Right lobe of liver (tissue), 4 donors: ENCODE measurements around the gene TRIM2.

Source experiments
- POLR2A ChIP-seq: fragments of 450-650 bp; IDR thresholded peaks from one replicate; pipeline ENCODE4 v1.6.1; 2017; ENCODE audit warnings: antibody characterized with exemption, mild to moderate bottlenecking
- TF ChIP-seq, protein P1 (sequence below), 4 donors: fragments of 200-600 bp in 3 of 4; fragments of 450-650 bp in 1 of 4; IDR thresholded peaks; one replicate each; pipeline versions ENCODE4 v1.5.1 to v1.8.0; 2016 to 2022; ENCODE audit warnings: antibody characterized with exemption in 4 of 4, mild to moderate bottlenecking in 2 of 4
- donor health status: DM: no; HTN: no; CAD: no.
- donor health status: DM: no; HTN: no; CAD: no.
- donor health status: DM: no; HTN: yes; CAD: no.

DNA sequence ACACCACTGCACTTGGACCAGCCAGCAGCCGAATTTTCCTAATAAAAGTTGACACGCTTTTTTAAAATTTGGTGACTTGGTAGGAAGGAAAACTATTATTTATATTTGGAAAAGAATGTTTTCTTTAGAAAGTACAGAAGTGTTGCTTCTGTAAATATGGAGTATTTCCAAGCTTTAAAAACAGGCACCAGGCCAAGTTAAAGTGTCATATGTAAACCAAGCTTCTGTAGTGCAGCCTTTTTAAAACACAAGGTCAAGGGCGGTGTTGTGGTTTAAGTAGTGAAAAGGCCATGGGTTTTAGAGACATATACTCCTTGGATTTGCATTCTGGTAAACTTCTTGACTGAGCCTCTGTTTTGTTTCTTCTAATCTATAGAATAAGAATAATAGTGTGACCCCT, 62.7 kb downstream of the TRIM2 start:
- no peak for TF ChIP-seq POLR2A
- TF ChIP-seq, protein P1, sequence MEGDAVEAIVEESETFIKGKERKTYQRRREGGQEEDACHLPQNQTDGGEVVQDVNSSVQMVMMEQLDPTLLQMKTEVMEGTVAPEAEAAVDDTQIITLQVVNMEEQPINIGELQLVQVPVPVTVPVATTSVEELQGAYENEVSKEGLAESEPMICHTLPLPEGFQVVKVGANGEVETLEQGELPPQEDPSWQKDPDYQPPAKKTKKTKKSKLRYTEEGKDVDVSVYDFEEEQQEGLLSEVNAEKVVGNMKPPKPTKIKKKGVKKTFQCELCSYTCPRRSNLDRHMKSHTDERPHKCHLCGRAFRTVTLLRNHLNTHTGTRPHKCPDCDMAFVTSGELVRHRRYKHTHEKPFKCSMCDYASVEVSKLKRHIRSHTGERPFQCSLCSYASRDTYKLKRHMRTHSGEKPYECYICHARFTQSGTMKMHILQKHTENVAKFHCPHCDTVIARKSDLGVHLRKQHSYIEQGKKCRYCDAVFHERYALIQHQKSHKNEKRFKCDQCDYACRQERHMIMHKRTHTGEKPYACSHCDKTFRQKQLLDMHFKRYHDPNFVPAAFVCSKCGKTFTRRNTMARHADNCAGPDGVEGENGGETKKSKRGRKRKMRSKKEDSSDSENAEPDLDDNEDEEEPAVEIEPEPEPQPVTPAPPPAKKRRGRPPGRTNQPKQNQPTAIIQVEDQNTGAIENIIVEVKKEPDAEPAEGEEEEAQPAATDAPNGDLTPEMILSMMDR (IDR thresholded peaks at IDR 0.05): no peak
